H1 (cell line): Measurements from ENCODE around the gene CDX2. TPM values are rescaled to one million over a fixed set of nuclear protein-coding genes. Genes with fewer than 3 reads are reported as not detected.

Experiments
- CTBP2 ChIP-seq: IDR thresholded peaks from 2 replicates; pipeline ENCODE4 v1.7.0; 2011; ENCODE audit warnings: borderline replicate concordance, mild to moderate bottlenecking, moderate library complexity, mixed read lengths, low read length; ENCODE audit not compliant: insufficient read depth, insufficient read length
- E2F6 ChIP-seq: IDR thresholded peaks from 2 replicates; pipeline ENCODE4 v1.6.1; 2012; ENCODE audit warnings: inconsistent platforms
- EGR1 ChIP-seq: IDR thresholded peaks from 2 replicates; pipeline ENCODE4 v1.6.1; 2011; ENCODE audit warnings: low read depth, low read length, borderline replicate concordance
- POLR2A ChIP-seq, 2 experiments: IDR thresholded peaks; 1 replicate in 1 of 2; 2 replicates in 1 of 2; pipeline ENCODE4 v1.6.1; 2011; ENCODE audit warnings: low read depth in 2 of 2, low read length in 2 of 2, mild to moderate bottlenecking in 2 of 2; ENCODE audit errors: control extremely low read depth in 1 of 2
- SUZ12 ChIP-seq: fragments of 200-600 bp; sonication (generic); IDR thresholded peaks from 2 replicates; pipeline ENCODE4 v1.6.1; 2012; ENCODE audit warnings: mild to moderate bottlenecking, inconsistent platforms, low read length, moderate library complexity, mixed read lengths
- polyA plus RNA-seq, 7 experiments: library from polyadenylated mRNA; depleted of rRNA in 3 of 7; stranded (reverse) in 5 of 7; unstranded in 2 of 7; fragments of >200 nt in 5 of 7; fragments of 200-250 nt in 2 of 7; gene quantifications; 1 replicate in 5 of 7; 2 replicates in 1 of 7; 4 replicates in 1 of 7; pipeline versions ENCODE4 v1.2.1 to v1.2.3, GENCODE V29; 2011 to 2013; ENCODE audit warnings: missing spikeins in 2 of 7, mixed read lengths in 2 of 7
- total RNA-seq: library from RNA; stranded (reverse); fragmentation: NEBNext Ultra II Directional; extraction: Animal tissue kit (Norgen Biotek cat#: 25700); gene quantifications from 2 replicates; pipeline ENCODE4 v1.2.1, GENCODE V29; 2021

Gene CDX2
- total and polyA plus RNA-seq, 2 of the 8 experiments (the other 6 are each of a cell fraction or from before 2014, with no cell fraction given), result 0.09 TPM; not detected in 1

GRCh38 chr13:27980280-27980998, 11.3 kb upstream of the CDX2 start (continued):
- TF ChIP-seq EGR1 (0 out of 2 replicates have a peak, but pooled peaks have one; percentile 10), SUZ12 (peak; percentile 92), E2F6 (peak; percentile 34; the same call in 1 of the 2 replicates), CTBP2 (peak; percentile 90), POLR2A (IDR thresholded peaks at IDR 0.05; ENCODE audit: control extremely low read depth in 1 of 2, low read depth in 2 of 2, low read length in 2 of 2) (no peak)
